BLaER1 treated with 17β-estradiol and CSF1 and Interleukin-3, amounts not matched to agents 10 nM and 100 nM (cell line): Measurements from ENCODE around the gene NDUFS6.

Experiments
- H3K27ac ChIP-seq, 11 experiments: shearing (Covaris generic); formaldehyde crosslinking; 2 replicates each; pipeline ENCODE4 v1.8.1; 2022
- H3K27me3 ChIP-seq, 11 experiments: shearing (Covaris generic); formaldehyde crosslinking; 2 replicates each; pipeline ENCODE4 v1.8.1; 2022
- H3K36me3 ChIP-seq, 11 experiments: shearing (Covaris generic); formaldehyde crosslinking; 2 replicates each; pipeline ENCODE4 v1.8.1; 2022
- H3K4me1 ChIP-seq, 10 experiments: shearing (Covaris generic); formaldehyde crosslinking; 2 replicates each; pipeline ENCODE4 v1.8.1; 2022
- H3K4me2 ChIP-seq, 11 experiments: shearing (Covaris generic); formaldehyde crosslinking; 2 replicates each; pipeline ENCODE4 v1.8.1; 2022
- H3K4me3 ChIP-seq, 10 experiments: shearing (Covaris generic); formaldehyde crosslinking; 2 replicates each; pipeline ENCODE4 v1.8.1; 2022
- H3K9ac ChIP-seq, 11 experiments: shearing (Covaris generic); formaldehyde crosslinking; 2 replicates each; pipeline ENCODE4 v1.8.1; 2022
- H3K9me3 ChIP-seq, 11 experiments: shearing (Covaris generic); formaldehyde crosslinking; replicated peaks in 1 of 11; 2 replicates each; pipeline ENCODE4 v1.8.1; 2022
- H4K20me1 ChIP-seq, 11 experiments: shearing (Covaris generic); formaldehyde crosslinking; 2 replicates each; pipeline ENCODE4 v1.8.1; 2022
- Cebpa-rat ChIP-seq, 11 experiments: shearing (Covaris generic); IDR thresholded peaks; 2 replicates each; pipeline ENCODE4 v1.8.1; 2022

The NDUFS6 gene

DNA sequence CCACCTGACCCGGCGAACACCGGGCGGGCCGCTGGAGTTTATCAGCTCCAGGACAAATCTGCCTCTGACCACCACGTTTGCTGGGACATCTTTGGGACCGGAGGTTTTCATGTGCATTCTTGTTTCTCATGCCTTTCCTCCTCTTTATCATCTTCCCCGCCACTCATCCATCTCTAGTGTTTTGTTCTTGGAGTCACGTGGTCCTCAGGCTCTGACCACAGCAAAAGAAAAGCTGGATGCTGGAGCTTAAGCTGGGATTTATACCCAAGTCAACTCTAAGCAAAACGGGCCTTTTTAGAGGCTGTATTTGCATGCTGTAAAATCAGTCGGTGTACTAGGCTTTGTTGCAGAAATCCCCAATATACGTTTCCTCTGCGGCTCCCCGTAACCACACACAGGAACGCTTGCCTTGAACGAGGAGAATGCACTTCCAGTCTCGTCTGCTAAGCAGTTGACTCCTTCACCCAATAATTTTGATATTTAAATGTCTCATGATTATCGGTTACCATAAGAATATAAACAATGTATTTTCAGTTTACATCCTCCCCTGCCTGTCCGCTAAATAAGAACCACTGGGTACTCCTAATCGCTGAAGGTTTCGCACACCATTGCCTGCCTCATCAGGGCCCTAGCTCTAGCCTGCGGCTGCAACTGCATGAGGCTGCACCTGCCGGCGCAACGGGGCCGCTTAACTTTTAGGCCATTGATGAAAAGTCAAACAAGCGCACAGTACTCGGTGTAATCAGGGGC lies 560 bp upstream of the NDUFS6 start:
- Histone ChIP-seq H3K9ac (peak overlapping the region; percentile 89 to 97 (median 94)), H4K20me1 (peaks cover 36 to 62% (median 59%) of the 10 kb centered on the region in 11 experiments), H3K9me3 (no peaks in the 10 kb centered on the region), H3K27me3 (peaks cover 0 to 26% (median 0%) of the 10 kb centered on the region in 11 experiments; a peak in 3 of 22 replicates), H3K4me2 (peak overlapping the region; percentile 85 to 100 (median 96)), H3K4me3 (peak overlapping the region; percentile 70 to 99 (median 94)), H3K27ac (peak overlapping the region; percentile 61 to 96 (median 92); a peak in 21 of 22 replicates), H3K36me3 (peaks cover 51 to 66% (median 60%) of the 10 kb centered on the region in 11 experiments), H3K4me1 (peaks cover 30 to 57% (median 54%) of the 10 kb centered on the region in 10 experiments)
- no peak for TF ChIP-seq Cebpa-rat (IDR thresholded peaks at IDR 0.05)

DNA sequence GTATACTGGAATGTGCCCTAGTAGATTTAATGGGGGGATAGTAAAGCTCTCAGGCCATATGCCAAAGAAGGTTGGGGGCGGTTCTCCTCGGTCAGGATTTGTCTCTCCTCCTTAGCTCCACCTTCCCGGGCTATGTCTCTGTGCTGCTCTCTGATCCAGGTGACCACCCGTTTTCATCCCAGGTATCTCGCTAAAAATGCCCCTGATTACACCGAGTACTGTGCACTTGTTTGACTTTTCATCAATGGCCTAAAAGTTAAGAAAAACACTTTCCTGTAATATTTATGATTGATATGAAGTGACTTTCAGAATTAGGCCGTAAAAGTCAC lies 724 bp downstream of the NDUFS6 start:
- Histone ChIP-seq H3K4me1 (peaks cover 31 to 50% (median 46%) of the 10 kb centered on the region in 10 experiments), H3K27me3 (peaks cover 0 to 36% (median 0%) of the 10 kb centered on the region in 11 experiments; a peak in 3 of 22 replicates), H3K4me3 (peak overlapping the region; percentile 70 to 99 (median 94)), H3K4me2 (peak overlapping the region; percentile 85 to 100 (median 96)), H3K36me3 (peaks cover 58 to 66% (median 62%) of the 10 kb centered on the region in 11 experiments), H3K27ac (peak overlapping the region; percentile 86 to 96 (median 92); a peak in 21 of 22 replicates), H3K9ac (peak overlapping the region; percentile 89 to 97 (median 94)), H3K9me3 (no peaks in the 10 kb centered on the region), H4K20me1 (peaks cover 43 to 62% (median 59%) of the 10 kb centered on the region in 11 experiments)
- no peak for TF ChIP-seq Cebpa-rat (IDR thresholded peaks at IDR 0.05)

DNA sequence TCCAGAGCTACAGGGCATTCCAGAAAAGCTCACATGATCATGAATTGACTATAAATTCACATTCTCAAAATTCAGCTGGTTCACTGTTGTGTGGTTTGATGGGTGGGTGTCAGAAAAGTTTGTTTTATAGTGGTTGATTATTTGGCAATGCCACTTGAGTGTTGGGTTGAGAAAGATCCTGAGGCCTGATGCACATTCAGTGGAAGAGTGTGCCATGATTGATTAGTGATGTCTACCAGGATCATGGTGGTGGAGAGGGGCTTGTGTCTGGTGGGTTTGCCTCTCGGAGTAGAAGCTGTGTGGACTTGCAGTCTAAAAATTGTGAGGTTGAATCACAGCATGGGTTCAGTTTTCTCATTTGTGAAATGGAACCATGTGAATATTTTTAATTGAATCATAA lies 2.0 kb downstream of the NDUFS6 start:
- Histone ChIP-seq H3K4me3 (no peak overlapping the region), H3K27ac (no peak overlapping the region), H3K4me1 (peaks cover 22 to 50% (median 41%) of the 10 kb centered on the region in 10 experiments), H3K4me2 (peak overlapping the region in 1 of 11 experiments; percentile 32; a peak in 1 of 22 replicates), H3K36me3 (peaks cover 54 to 66% (median 62%) of the 10 kb centered on the region in 11 experiments), H4K20me1 (peaks cover 43 to 63% (median 59%) of the 10 kb centered on the region in 11 experiments), H3K9ac (no peak overlapping the region), H3K27me3 (peaks cover 0 to 38% (median 0%) of the 10 kb centered on the region in 11 experiments; a peak in 3 of 22 replicates), H3K9me3 (no peaks in the 10 kb centered on the region)
- TF ChIP-seq Cebpa-rat (IDR thresholded peaks at IDR 0.05), result no peak

DNA sequence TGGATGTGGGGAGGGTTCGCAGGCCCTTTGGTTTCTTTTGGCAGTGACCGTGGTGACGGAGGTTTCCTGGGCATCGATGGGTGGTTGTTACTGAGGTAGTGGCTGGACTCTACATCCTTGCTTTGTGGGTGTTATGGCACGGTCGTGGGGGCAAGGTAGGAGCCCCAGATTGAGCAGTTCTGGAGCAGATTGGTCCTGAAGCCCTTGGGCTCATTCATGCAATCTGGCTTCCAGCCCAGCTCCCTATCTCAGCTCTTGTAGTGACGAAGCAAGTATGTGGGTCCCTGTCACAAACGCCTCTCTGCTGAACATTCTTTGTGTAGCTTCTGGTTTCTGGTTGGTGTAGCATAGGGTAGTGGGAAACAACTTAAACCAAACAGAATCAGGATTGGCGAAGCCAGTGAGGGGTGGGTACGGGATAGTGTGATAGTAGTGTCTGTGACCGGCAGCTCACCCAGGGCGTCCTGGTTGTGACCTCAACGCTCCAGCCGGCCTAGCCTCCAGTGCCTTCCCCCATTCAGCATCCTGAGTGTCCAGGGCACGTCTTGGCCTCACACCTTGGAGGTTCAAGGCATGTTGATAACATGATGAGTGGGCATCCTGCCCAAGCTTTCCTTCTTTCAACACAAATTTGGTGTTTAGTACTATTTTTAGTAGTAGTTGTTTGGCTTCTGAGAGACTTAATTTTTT lies 2.9 kb downstream of the NDUFS6 start:
- Histone ChIP-seq H3K4me3 (no peak overlapping the region), H3K9me3 (no peaks in the 10 kb centered on the region), H3K27ac (no peak overlapping the region), H3K27me3 (peaks cover 0 to 47% (median 0%) of the 10 kb centered on the region in 11 experiments; a peak in 3 of 22 replicates), H3K36me3 (peaks cover 63 to 70% (median 67%) of the 10 kb centered on the region in 11 experiments), H4K20me1 (peaks cover 45 to 68% (median 61%) of the 10 kb centered on the region in 11 experiments), H3K4me1 (peaks cover 13 to 41% (median 32%) of the 10 kb centered on the region in 10 experiments), H3K9ac (0 out of 22 replicates have a peak overlapping the region, but pooled peaks of 1 of the 11 experiments have one; percentile 7), H3K4me2 (no peak overlapping the region)
- no peak for TF ChIP-seq Cebpa-rat (IDR thresholded peaks at IDR 0.05)

DNA sequence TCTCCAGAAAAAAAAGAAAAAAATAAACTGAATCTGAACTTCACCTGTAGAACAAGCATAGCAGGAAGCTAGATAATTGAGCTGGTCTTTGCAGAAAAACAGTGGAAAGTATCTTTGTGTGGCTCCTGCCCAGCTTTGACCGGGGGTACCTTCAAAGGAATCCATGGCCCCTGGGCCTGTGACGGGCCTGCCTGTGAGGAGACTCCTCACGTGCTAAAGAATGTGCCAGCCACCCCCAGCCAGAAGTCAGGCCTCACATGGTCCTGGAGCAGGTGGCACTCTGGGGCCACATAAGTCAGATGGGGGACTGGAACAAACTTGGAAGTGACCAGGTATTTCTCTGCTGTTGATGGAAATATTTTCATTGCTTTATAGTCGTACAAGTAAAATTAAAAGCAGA lies 4.1 kb downstream of the NDUFS6 start:
- Histone ChIP-seq H4K20me1 (peaks cover 54 to 80% (median 72%) of the 10 kb centered on the region in 11 experiments), H3K4me3 (no peak overlapping the region), H3K4me2 (no peak overlapping the region), H3K27me3 (peaks cover 0 to 58% (median 0%) of the 10 kb centered on the region in 11 experiments; a peak in 4 of 22 replicates), H3K9me3 (no peaks in the 10 kb centered on the region), H3K36me3 (peaks cover 75 to 82% (median 79%) of the 10 kb centered on the region in 11 experiments), H3K9ac (no peak overlapping the region), H3K4me1 (peaks cover 13 to 39% (median 30%) of the 10 kb centered on the region in 10 experiments), H3K27ac (no peak overlapping the region)
- no peak for TF ChIP-seq Cebpa-rat (IDR thresholded peaks at IDR 0.05)

DNA sequence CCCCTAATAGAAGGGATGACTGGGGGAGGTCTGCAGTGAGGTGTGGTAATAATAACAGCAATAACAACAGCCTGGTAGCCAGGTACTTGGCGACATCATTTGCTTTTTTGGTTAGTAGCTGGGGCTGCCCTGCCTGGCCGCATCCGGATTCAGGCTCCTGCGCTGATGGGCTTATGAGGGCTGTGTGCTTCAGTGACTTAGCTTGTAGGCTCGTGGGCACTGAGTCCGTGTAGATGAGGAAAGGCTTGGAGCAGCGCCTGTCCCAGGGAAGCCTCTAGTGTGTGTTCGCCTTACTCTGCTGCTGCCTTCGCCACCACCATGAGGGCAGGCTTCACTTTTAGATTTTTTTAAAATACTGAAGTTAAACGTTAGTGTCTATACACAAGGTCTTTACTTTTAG lies 4.5 kb downstream of the NDUFS6 start:
- Histone ChIP-seq H3K9ac (no peak overlapping the region), H3K4me2 (no peak overlapping the region), H3K4me3 (no peak overlapping the region), H3K9me3 (no peaks in the 10 kb centered on the region), H3K27ac (no peak overlapping the region), H4K20me1 (peaks cover 58 to 84% (median 76%) of the 10 kb centered on the region in 11 experiments), H3K4me1 (peaks cover 13 to 35% (median 26%) of the 10 kb centered on the region in 10 experiments), H3K27me3 (peaks cover 0 to 62% (median 0%) of the 10 kb centered on the region in 11 experiments; a peak in 4 of 22 replicates), H3K36me3 (peaks cover 79 to 86% (median 83%) of the 10 kb centered on the region in 11 experiments)
- TF ChIP-seq Cebpa-rat (IDR thresholded peaks at IDR 0.05), result no peak

DNA sequence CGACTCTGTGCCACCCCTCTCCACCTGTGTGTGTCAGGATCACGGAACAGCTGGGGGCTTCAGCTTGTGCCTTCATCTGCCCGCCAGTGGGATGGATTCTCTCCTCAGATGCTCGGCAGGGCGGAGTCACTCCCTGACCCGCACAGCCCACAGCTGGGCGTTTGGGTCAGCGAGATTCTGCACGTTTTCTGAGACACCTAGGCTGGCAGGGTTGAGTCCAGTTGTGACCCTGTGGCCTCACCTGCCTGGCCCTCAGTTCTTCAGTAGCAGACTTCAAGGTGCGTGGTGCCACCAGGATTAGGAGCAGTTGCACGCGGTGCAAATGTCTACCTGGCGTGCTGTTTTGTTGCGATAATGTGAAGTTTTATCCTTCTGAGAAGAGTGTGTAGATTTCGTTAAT lies 5.0 kb downstream of the NDUFS6 start:
- H3K4me1 ChIP-seq, result peaks cover 13 to 34% (median 25%) of the 10 kb centered on the region in 10 experiments
- no peaks in the 10 kb centered on the region for H3K9me3 ChIP-seq
- no peak overlapping the region for H3K27ac ChIP-seq
- peaks cover 60 to 89% (median 81%) of the 10 kb centered on the region in 11 experiments for H4K20me1 ChIP-seq
- peaks cover 84 to 90% (median 88%) of the 10 kb centered on the region in 11 experiments for H3K36me3 ChIP-seq
- peaks cover 0 to 65% (median 0%) of the 10 kb centered on the region in 11 experiments; a peak in 4 of 22 replicates for H3K27me3 ChIP-seq
- no peak for TF ChIP-seq Cebpa-rat (IDR thresholded peaks at IDR 0.05)
- H3K4me3 ChIP-seq, result no peak overlapping the region
- no peak overlapping the region for H3K4me2 ChIP-seq
- H3K9ac ChIP-seq, result 0 out of 22 replicates have a peak overlapping the region, but pooled peaks of 1 of the 11 experiments have one; percentile 10

DNA sequence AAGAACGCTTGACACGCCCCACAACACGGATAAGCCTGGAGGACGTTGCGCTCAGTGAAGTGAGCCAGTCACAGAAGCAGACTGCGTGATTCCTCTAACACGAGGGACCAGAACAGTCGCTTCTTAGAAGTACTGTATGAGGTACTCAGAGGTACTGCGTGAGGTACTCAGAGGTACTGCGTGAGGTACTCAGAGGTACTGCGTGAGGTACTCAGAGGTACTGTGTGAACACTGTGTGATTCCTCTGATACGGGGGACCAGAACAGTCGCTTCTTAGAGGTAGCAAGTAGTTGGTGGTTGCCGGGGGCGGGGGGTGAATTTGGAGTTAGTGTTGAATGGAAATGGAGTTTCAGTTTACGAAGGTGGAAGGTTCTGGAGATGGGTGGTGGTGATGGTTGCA lies 5.8 kb downstream of the NDUFS6 start:
- Histone ChIP-seq H3K9me3 (no peaks in the 10 kb centered on the region), H3K27me3 (peaks cover 0 to 65% (median 0%) of the 10 kb centered on the region in 11 experiments; a peak in 4 of 22 replicates), H4K20me1 (peaks cover 61 to 96% (median 87%) of the 10 kb centered on the region in 11 experiments), H3K27ac (no peak overlapping the region), H3K4me3 (no peak overlapping the region), H3K4me1 (peaks cover 10 to 32% (median 23%) of the 10 kb centered on the region in 10 experiments), H3K4me2 (peak overlapping the region in 8 of 11 experiments; percentile 8 to 60 (median 14); a peak in 10 of 22 replicates), H3K9ac (no peak overlapping the region), H3K36me3 (peaks cover 91 to 98% (median 95%) of the 10 kb centered on the region in 11 experiments)
- TF ChIP-seq Cebpa-rat (IDR thresholded peaks at IDR 0.05), result no peak
